HG03469 (cell line): ENCODE measurements around the gene TMEM252.

Experiments
- ATAC-seq: cut with Tn5 transposase; IDR thresholded peaks from one replicate; pipeline ENCODE4 v1.9.1; 2021; ENCODE audit warnings: mild to moderate bottlenecking, moderate library complexity, moderate number of reproducible peaks; ENCODE audit not compliant: unreplicated experiment

The TMEM252 gene, protein sequence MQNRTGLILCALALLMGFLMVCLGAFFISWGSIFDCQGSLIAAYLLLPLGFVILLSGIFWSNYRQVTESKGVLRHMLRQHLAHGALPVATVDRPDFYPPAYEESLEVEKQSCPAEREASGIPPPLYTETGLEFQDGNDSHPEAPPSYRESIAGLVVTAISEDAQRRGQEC

DNA sequence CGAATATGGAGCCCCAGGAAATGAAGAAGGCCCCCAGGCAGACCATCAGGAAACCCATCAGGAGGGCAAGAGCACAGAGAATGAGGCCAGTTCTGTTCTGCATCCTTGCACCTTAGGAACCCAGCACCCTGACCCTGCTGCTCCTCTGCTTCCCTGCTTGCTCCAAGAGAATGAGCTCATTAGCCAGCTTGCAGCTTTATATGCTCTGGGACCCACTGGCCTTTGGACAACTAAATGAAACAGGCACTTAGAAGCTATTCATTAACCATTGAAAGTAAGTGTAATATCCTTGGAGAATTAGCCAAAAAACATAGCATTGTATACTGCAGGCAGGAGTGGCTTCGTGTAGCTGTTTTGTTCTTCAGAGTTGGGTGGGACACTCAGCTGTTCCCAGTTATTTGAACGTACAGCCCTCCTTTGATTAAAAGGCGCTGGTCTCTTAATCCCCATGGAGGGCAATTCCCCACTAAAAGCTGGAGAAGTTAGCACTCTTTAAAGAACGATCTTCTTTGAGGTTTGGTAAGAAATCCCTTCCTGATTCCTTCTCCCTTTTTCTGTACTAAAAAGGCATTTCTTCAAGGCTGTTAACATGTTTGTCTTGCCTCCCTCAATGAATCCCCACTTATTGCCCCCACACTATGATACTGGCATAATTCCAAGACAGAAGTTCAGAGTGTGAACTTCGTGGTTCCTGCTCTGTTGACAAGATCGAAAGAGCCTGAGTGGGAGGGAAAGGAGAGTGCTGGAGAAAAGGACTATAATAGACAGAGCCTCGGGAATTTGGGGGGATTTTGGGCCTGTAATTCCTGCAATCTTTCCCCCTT lies at the start of gene TMEM252:
TMEM252 (minus strand) TSS at position 172 of the 824 bp plus-strand sequence; CDS start at position 103, 69 bp downstream.
- no peak for ATAC-seq

DNA sequence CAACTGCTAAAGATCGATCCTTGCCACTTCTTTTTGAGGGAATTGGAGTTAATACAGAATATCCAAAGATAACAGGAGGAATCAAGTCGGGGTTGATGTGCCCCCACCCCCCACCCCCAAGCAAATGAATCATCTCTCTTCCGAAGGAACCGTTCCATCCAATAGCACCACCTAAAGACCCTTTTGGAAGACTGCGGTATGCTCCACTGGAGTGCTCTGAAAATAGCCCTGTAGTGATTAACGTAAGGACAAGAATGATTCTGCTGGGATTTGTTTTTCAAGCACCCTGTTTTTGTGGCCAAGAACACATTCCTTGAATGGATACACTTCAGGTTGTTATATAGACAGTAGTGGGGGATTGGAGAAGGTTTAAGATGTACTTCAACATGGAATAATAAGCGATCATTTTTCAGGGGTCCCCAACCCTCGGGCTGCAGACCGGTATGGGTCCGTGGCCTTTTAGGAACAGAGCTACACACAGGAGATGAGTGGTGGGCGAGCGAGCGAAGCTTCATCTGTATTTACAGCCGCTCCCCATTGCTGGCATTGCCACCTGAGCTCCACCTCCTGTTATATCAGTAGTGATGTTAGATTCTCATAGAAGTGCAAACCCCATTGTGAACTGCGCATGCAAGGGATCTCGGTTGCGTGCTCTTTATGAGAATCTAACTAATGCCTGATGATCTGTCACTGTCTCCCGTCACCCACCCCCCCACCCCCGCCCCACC lies 44.5 kb upstream of the TMEM252 start:
- ATAC-seq: no peak

DNA sequence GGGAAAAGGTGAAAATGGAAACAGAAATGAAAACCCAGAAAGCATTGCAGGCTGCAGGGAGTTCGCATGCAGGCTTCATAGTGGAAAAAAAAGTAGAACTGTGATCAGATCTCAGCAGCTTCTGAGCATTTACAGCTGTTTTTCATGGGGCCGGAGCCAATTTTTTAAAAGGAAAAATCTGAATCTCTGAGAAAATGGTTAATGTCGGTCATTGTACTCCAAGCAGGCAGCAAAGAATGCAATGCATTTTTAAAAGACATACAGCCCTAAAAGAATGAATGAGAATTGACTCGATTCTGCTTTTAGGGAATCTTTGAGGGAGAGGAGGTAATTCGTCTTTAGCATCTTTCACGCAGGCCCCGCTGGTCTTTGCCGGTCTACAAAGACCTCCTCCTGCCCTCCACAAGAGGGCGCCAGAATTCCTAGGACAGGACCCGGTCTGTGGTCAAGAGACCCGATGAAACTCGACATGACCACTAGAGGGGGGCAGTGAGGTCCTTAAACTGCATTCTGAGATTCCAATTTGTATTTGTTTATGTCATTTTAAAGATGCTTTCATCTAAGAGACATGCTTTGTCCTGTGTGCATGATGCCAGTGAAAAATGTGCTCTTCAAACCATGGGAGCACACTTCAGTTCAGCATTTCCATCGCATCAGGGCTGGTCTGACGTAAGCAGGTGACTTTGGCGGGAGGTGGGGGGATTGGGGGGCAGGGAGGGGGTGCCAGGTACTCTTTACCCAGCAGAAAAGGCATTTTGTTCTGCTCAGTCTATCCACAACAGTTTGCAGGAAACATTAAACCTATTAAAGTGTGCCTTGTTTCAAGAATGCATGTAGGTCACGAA lies 43.7 kb upstream of the TMEM252 start:
- peak; percentile 85 for ATAC-seq

DNA sequence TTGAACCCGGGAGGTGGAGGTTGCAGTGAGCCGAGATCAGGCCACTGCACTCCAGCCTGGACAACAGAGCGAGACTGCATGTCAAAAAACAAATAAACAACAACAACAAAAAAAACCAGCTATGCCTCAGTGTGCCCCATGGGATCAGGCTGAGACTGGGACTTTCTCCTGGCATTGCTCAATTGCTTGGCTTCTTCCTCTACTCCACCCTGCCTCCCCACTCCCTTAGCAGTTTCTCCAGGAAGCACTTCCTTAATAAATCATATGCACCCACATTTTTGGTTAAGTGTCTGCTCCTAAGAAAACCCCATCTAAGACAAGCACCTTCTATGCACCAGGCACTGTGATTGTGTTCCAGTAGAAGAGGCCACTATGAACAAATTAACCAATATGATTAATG lies 41.0 kb upstream of the TMEM252 start:
- ATAC-seq: no peak

DNA sequence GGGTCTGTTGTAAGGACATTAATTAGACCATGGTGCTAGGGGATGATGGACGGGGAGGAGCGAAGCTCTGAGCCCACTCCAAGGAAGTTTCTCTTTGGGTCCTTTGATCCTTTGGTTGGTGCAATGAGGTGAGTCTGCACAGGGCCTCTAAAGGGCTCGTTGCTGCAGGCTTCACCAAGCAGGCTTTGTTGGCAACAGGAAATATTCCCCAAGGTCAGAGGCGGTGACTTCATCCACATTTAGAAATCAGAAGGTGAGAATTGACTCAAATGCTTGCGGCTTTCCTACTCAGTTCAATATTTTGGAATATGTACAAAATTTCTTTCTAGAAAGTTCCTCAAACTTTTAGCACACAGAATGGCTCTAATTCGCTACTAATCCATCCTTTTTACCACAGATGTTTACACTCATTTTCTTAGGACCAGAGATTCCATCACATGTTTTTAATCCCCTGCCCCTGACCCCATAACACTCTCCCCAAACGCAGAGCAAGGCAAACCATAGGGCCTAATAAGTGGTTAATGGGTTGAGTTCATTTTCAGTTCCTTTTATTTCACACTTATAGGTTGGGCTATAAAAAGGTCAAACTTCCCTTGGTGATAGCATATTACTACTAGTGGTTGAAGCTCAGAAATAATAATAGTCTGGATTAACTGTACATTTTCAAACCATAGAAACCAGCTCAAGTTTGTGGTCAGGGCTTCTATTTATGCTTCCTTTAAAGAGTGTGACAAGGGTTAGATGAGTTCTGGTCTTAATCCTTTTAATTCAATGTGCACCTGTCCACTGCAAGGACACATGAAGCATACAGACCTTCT lies 37.3 kb upstream of the TMEM252 start:
- ATAC-seq: peak; percentile 83

DNA sequence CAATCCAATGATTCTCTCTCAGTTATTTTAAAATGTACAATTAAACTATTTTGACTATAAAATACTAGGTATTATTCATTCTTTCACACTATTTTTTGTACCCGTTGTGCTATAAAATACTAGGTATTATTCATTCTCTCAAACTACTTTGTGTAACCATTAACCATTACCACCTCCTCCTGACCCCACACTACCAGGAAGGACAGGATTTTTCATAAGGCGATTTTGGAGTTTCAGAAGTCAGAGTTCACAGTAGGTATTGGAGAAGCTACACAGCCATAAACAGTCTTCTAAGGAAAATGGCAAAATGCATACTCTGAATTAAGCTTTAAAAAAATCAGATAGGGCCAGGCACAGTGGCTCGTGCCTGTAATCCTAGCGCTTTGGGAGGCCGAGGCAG lies 35.1 kb upstream of the TMEM252 start:
- no peak for ATAC-seq

DNA sequence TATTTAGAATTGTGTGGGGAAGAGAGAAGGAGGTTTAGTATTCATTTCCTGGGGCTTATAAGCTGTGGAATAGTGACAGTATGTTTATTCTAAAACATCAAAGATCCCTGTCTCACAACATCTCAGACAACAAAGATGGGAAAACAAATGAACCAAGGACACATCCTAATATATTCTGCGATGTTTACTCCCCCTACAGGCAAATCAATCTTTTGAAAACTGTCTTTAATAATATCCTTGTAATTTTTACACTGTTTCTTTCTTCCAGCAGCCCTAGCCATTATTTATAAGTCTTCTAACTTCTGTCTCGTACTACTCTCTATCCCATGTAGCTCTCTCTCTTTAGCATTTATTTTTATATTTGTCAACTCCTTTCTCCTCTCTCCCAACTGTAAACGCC lies 33.5 kb upstream of the TMEM252 start:
- no peak for ATAC-seq

DNA sequence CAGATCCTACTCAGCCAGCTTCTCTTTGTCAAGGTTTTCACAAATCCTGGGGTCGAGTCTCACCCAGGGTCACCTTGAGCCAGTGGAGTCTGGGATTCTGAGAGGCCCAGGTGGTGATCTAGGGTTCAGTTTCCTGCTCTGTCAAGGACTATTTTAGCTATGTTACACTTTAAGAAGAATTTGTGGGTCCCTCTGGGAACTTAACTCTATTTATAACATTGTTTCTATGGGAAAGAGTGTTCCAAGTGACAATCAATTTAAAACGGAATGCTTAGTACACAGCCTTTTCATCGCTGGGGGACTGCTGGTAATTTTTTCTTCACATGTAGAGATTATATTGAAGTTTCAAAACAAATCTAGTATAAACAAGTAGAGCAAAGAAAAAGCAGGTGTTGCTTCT lies 26.9 kb upstream of the TMEM252 start:
- no peak for ATAC-seq

DNA sequence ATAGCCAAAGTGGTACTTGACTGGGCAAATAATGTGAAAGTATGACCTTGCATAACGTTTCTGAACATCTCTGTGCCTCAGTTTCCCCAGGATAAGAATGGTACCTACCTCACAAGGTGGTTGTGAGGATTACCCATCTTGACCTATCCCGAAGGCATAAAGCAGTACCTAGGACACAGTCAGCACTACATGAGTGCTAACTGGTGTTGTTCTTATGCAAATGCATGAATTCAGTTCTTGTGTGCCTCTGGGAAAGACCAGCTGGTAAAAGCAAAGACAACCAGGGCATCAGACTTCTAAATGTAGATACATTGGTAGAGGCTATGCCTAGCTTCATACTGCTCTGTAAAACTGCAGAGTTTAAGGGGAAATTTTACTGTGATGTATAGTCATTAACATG lies 21.8 kb upstream of the TMEM252 start:
- no peak for ATAC-seq

DNA sequence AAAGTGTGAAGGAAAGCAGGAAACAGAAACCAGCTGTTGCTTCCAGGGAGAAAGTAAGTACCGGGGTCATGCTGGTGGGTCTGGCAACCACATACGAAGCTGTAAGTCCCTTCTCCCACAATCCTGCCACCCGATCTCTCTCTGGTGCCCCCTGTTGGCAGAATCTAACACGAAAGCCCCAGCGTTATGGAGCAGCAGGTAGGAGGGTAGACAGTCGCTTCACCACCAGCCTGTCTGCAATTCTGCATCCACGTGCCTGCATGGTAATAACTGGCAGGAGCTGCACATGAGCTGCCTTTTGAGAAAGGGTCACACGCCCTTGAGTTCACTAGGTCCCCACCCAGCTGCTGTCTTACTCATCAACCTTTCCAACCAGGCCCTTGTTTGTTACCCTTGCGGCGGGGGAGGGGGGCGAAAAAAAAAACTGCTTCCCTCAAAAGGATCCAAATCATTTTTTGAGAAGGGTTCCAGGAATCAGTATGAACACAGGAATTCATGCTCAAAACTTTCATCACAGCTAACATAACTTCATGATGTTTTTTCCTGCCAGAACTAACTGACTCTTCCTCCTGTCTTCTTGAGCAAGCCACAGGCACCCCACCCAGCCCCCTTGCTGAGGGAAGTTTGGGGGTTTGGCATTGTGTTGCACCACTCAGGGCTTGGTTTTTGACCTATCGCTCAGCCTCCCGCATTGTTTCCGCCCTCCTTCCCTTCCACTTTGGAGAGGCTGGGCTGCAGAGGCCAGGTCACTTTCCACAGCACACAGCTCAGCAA lies 19.6 kb upstream of the TMEM252 start:
- no peak for ATAC-seq

DNA sequence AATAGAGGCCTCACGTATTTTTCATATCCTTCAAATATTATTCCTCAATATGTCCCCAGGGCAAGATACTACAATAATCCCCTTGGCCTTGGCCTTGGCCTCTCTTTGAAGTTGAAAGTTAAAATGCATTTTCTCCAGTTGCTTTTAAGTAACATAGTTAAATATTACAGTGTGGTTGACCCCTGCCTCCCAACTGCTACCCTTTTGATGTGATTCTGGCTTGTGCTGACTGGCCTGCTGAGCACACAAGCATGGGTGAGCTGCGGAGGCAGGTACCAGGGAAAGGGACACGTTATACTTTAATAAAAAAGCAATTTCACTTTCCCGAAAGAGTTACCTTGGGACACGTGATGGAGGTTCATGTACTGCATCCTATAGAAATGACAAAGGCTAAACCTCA lies 17.9 kb upstream of the TMEM252 start:
- ATAC-seq: no peak

DNA sequence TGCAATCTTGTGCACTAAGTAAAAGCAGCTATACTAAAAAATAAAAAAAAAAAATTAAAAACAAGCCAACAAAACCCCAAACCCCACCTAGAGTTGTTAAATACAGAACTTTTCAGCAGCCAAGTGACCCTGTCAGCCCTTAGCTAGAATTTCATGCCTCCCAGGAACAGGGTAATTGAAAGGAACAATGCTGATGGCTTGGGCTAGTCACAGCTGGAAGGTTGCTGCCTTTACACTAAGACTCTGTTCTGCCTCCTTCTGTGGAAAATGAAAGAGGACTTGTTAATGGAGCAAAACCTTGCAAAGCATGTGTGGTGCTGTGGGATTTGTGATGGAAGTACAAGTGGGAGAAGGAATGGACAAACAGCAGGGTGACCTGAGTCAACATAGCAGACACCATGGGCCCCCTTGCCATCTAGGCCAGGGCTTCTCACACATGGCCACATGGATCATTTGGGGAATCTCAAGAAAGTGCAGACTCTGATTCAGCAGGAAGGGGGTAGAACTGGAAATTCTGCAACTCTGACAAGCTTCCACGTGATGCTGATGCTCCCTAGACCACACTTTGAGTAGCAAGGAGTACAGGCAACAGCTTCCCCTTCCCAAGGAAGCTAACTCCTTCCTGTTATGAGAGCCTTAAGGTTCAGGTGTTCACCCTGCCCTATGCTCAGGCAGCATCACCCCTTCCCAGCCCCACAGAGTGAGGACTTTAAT lies 14.9 kb upstream of the TMEM252 start:
- ATAC-seq: no peak

DNA sequence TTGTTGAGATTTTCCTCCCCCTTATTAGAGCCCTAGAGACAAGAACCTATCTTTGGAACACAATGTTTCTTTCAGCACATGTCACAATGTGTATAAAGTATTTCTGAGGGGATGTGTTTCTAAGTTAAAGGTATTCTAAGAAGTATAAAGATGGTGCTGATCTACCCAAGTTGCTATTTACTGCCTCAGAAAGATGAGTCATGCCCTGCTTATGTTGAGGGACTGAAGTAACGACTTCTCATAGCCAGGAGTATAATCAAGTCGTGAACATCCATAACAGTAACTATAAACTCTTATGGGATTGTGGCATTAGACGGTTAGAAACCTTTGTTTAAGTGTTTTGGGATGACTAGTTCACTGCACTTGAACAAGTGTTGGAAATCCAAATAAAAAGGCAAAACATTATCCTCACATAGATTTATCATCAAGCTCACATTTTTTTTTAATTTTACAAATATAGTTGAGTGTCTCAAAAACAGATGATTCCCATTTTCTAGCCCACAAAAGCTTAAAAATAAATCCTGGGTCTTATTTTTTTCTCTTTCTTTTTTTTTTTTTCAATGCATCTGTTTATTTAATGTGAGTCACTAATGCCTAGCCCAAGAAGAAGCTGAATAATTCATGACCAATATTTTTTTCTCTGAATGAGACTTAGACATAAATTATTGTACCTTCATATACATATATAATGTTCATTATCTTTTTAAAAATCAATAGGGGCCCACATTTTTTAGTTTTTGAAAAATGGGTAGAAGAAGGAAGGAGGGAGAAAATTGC lies 12.2 kb upstream of the TMEM252 start:
- ATAC-seq: no peak

DNA sequence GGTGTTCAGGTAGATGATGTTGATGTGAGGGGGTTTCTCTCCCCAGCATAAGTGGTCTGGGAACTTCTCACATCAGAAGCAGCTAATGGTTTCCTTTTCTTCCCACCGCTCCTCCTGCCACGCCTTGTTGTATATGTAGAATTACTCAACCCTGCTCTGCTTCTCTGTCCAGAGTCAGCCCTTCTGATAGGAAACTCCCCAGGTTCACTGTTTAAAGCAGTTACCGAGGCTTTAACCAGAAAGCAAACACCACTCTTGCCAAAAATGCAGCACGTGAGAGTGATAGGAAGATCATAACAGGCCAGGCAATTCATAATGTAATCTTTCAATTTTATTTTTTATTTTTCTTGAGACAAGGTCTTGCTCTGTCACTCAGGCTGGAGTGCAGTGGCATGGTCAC lies 10.5 kb upstream of the TMEM252 start:
- no peak for ATAC-seq

DNA sequence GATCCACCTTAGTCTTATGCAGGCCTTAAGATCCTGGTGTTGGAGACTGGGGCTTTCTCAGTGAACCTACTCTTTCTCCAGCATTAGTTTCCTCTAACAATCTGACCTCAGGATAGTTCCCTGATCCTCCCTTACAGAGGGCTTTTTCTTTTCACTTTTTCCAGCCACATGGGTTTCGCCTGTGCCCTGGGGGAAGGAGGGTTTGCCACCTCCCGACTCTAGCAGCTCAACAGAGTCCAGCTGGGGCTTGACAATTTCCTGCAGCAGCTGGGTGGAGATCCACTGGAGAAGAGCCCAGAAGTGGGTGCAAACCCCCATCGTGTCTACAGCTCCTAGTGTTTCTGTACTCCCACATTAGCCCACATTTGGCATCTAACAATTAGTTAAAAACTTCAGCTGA lies 7.6 kb upstream of the TMEM252 start:
- ATAC-seq: no peak

DNA sequence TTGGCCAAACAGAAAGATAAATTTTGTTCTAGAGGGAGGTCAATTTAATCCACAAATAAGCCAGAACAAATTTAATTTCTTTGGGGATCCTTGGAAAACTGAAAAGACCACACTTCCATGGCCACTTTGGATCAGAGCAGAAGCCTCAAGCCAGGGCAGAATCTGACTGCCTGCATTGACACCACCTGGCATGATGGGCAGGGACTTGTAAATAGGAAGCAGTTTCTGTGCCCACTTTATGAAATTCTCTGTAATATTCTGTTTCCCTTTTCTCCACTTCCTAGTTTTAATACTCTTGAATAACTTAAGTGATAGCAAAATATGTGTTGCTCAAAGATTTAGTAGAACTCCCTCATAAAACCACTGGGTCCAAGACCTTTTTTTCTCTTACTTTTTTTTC lies 6.7 kb upstream of the TMEM252 start:
- ATAC-seq: no peak

DNA sequence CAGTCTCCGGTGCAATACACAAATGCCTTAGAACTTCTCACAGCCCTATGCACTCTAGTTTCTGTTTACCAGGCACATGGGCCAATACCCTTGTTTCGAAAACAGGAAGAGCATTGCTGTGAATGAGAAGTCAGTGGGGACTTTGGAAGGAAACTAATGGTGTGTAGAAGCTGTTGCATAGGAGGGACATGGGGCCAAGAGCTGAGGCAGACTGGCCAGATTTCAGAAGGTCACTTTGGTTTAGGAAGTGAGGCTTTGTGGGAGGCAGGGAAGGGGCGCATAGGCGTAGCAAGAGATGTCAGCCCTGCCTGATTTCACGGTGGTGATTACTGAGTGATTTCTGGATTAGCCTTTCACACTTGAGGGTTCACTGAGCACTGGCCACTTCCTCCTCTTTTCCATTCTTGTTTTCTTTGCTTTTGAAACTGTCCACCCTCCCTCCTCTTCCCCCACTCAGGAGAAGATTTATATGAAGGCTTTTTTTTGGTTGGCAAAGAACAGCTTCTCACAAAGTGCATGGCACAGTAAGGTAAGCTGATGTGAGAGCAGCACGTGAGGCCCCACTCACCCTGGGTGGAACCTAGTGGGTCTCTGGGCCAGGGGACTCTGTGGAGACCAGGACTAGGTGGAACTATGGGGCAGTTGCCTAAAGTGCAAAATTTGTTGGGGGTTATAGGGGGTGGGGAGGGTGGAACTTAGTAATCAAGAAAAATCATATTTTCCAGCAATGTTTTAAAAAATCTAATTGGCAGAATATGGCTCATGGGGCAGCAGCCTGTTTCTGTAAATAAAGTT lies 6.1 kb upstream of the TMEM252 start:
- peak; percentile 69 for ATAC-seq
